HepG2 (cell line): ENCODE results near the gene GFER. TPM values are rescaled to one million over a fixed set of nuclear protein-coding genes. Genes with fewer than 3 reads are reported as not detected.

Experiments used
- GZF1 ChIP-seq: sonication (generic); formaldehyde crosslinking; IDR thresholded peaks from 2 replicates; pipeline ENCODE4 v1.5.1; 2020; ENCODE audit warnings: mild to moderate bottlenecking, missing genetic modification reagents
- HNRNPL ChIP-seq: fragments of 200-400 bp; formaldehyde crosslinking; IDR thresholded peaks from 2 replicates; pipeline ENCODE4 v1.6.1; 2017; ENCODE audit warnings: mild to moderate bottlenecking, low read depth, low read length
- IRF2 ChIP-seq: IDR thresholded peaks from 2 replicates; pipeline ENCODE4 v1.6.1; 2018; ENCODE audit warnings: missing genetic modification reagents, missing compliant biosample characterization
- JUN ChIP-seq: sonication (generic); formaldehyde crosslinking; IDR thresholded peaks from 2 replicates; pipeline ENCODE4 v1.4.0; 2020; ENCODE audit warnings: mild to moderate bottlenecking, missing genetic modification reagents
- SAFB2 ChIP-seq: sonication (generic); formaldehyde crosslinking; IDR thresholded peaks from 2 replicates; pipeline ENCODE4 v1.5.1; 2020; ENCODE audit warnings: missing genetic modification reagents, low read depth, mild to moderate bottlenecking, borderline replicate concordance
- TSC22D2 ChIP-seq: sonication (generic); formaldehyde crosslinking; IDR thresholded peaks from 2 replicates; pipeline ENCODE4 v1.5.1; 2020; ENCODE audit warnings: missing genetic modification reagents, mild to moderate bottlenecking, borderline replicate concordance
- ZFP41 ChIP-seq: sonication (generic); formaldehyde crosslinking; IDR thresholded peaks from 2 replicates; pipeline ENCODE4 v1.4.0; 2020; ENCODE audit warnings: mild to moderate bottlenecking, missing genetic modification reagents, borderline replicate concordance
- ZNF124 ChIP-seq: sonication (generic); formaldehyde crosslinking; IDR thresholded peaks from 2 replicates; pipeline ENCODE4 v1.4.0; 2020; ENCODE audit warnings: missing genetic modification reagents
- ZNF547 ChIP-seq: sonication (generic); formaldehyde crosslinking; IDR thresholded peaks from 2 replicates; pipeline ENCODE4 v1.5.1; 2020; ENCODE audit warnings: mild to moderate bottlenecking, missing genetic modification reagents
- ZNF720 ChIP-seq: sonication (generic); formaldehyde crosslinking; IDR thresholded peaks from 2 replicates; pipeline ENCODE4 v1.4.0; 2020; ENCODE audit warnings: missing genetic modification reagents
- polyA plus RNA-seq, 8 experiments: library from polyadenylated mRNA; depleted of rRNA in 3 of 8; stranded (reverse) in 7 of 8; unstranded in 1 of 8; fragments of >200 nt; fragmentation: Illumina TruSeq in 4 of 8; extraction: Trizol in 4 of 8; gene quantifications; 2 replicates each; pipeline versions ENCODE4 v1.2.1 to v1.2.3, GENCODE V29; 2011 to 2016; ENCODE audit warnings: low read depth in 4 of 8, missing spikeins in 1 of 8, mixed read lengths in 1 of 8; ENCODE audit not compliant: insufficient read depth in 1 of 8
- total RNA-seq, 5 experiments: library from RNA; depleted of rRNA; stranded (reverse); fragments of >200 nt; fragmentation: Illumina TruSeq; extraction: Trizol; gene quantifications; 2 replicates each; pipeline ENCODE4 v1.2.3, GENCODE V29; 2016; ENCODE audit warnings: low read depth in 1 of 5
- TF ChIP-seq, protein P1 (sequence below): sonication (generic); formaldehyde crosslinking; IDR thresholded peaks from 2 replicates; pipeline ENCODE4 v1.4.0; 2020; ENCODE audit warnings: missing genetic modification reagents
- TF ChIP-seq, protein P2 (sequence below): sonication (generic); formaldehyde crosslinking; IDR thresholded peaks from 2 replicates; pipeline ENCODE4 v1.4.0; 2020; ENCODE audit warnings: missing genetic modification reagents
- TF ChIP-seq, protein P3 (sequence below): sonication (generic); formaldehyde crosslinking; IDR thresholded peaks from 2 replicates; pipeline ENCODE4 v1.5.1; 2020; ENCODE audit warnings: mild to moderate bottlenecking, missing genetic modification reagents, borderline replicate concordance

Gene GFER
- total and polyA plus RNA-seq, 2 of the 13 experiments (the other 11 are each of a cell fraction or from before 2014, with no cell fraction given): 28.6 to 71.7 TPM

DNA sequence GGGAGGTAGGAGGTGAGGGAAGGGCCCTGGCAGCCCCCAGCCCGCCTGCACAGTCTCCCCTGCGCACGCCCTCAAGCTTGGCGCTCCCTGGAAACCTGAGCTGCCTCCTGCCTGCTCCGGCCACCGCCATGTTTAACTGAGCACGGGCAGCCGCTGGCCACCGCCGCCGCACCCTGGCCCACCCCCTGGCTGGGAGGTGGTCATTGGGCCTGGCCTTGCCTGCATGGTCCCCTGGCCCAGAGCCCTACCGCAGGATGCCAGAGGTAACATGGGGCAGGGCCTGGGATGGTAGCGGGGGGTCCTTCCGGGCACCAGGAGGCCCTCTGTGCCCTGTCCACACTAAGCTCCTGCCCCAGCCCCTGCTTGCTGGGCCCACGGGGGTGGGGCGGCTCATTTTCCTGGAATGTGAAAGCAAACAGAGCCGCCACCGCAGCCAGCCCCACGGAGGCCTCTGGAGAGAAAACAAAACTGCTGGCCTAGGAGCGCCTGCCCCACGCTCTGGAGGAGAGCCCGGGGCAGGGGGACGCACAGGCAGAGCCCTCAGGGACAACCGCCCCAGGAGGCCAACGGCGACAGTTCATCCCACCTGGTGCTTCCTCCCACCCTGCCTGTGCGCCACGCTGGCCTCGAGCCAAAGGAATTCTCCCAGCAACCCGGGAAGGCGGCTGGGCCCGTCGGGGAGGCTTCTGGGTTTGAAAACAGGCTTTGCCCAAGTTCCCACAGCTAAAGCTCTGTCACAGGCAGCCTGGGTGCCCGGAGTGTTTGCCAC is 51.6 kb downstream of the GFER start (continued):
- TF ChIP-seq, protein P1, sequence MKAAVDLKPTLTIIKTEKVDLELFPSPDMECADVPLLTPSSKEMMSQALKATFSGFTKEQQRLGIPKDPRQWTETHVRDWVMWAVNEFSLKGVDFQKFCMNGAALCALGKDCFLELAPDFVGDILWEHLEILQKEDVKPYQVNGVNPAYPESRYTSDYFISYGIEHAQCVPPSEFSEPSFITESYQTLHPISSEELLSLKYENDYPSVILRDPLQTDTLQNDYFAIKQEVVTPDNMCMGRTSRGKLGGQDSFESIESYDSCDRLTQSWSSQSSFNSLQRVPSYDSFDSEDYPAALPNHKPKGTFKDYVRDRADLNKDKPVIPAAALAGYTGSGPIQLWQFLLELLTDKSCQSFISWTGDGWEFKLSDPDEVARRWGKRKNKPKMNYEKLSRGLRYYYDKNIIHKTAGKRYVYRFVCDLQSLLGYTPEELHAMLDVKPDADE (CRISPR knock-in tag): no peak
- TF ChIP-seq ZFP41 (CRISPR knock-in tag) (no peak), SAFB2 (0 out of 2 replicates have a peak, but pooled peaks have one; percentile 44), HNRNPL (peak; percentile 100), GZF1 (no peak), TSC22D2 (CRISPR knock-in tag) (no peak), JUN (CRISPR knock-in tag) (0 out of 2 replicates have a peak, but pooled peaks have one; percentile 9), ZNF720 (CRISPR knock-in tag) (no peak), IRF2 (CRISPR knock-in tag) (peak; percentile 38; the same call in 1 of the 2 replicates), ZNF124 (CRISPR knock-in tag) (0 out of 2 replicates have a peak, but pooled peaks have one; percentile 5), ZNF547 (peak; percentile 68; the same call in 1 of the 2 replicates)
- TF ChIP-seq, protein P2, sequence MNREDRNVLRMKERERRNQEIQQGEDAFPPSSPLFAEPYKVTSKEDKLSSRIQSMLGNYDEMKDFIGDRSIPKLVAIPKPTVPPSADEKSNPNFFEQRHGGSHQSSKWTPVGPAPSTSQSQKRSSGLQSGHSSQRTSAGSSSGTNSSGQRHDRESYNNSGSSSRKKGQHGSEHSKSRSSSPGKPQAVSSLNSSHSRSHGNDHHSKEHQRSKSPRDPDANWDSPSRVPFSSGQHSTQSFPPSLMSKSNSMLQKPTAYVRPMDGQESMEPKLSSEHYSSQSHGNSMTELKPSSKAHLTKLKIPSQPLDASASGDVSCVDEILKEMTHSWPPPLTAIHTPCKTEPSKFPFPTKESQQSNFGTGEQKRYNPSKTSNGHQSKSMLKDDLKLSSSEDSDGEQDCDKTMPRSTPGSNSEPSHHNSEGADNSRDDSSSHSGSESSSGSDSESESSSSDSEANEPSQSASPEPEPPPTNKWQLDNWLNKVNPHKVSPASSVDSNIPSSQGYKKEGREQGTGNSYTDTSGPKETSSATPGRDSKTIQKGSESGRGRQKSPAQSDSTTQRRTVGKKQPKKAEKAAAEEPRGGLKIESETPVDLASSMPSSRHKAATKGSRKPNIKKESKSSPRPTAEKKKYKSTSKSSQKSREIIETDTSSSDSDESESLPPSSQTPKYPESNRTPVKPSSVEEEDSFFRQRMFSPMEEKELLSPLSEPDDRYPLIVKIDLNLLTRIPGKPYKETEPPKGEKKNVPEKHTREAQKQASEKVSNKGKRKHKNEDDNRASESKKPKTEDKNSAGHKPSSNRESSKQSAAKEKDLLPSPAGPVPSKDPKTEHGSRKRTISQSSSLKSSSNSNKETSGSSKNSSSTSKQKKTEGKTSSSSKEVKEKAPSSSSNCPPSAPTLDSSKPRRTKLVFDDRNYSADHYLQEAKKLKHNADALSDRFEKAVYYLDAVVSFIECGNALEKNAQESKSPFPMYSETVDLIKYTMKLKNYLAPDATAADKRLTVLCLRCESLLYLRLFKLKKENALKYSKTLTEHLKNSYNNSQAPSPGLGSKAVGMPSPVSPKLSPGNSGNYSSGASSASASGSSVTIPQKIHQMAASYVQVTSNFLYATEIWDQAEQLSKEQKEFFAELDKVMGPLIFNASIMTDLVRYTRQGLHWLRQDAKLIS (CRISPR knock-in tag): 0 out of 2 replicates have a peak, but pooled peaks have one; percentile 81
- TF ChIP-seq, protein P3, sequence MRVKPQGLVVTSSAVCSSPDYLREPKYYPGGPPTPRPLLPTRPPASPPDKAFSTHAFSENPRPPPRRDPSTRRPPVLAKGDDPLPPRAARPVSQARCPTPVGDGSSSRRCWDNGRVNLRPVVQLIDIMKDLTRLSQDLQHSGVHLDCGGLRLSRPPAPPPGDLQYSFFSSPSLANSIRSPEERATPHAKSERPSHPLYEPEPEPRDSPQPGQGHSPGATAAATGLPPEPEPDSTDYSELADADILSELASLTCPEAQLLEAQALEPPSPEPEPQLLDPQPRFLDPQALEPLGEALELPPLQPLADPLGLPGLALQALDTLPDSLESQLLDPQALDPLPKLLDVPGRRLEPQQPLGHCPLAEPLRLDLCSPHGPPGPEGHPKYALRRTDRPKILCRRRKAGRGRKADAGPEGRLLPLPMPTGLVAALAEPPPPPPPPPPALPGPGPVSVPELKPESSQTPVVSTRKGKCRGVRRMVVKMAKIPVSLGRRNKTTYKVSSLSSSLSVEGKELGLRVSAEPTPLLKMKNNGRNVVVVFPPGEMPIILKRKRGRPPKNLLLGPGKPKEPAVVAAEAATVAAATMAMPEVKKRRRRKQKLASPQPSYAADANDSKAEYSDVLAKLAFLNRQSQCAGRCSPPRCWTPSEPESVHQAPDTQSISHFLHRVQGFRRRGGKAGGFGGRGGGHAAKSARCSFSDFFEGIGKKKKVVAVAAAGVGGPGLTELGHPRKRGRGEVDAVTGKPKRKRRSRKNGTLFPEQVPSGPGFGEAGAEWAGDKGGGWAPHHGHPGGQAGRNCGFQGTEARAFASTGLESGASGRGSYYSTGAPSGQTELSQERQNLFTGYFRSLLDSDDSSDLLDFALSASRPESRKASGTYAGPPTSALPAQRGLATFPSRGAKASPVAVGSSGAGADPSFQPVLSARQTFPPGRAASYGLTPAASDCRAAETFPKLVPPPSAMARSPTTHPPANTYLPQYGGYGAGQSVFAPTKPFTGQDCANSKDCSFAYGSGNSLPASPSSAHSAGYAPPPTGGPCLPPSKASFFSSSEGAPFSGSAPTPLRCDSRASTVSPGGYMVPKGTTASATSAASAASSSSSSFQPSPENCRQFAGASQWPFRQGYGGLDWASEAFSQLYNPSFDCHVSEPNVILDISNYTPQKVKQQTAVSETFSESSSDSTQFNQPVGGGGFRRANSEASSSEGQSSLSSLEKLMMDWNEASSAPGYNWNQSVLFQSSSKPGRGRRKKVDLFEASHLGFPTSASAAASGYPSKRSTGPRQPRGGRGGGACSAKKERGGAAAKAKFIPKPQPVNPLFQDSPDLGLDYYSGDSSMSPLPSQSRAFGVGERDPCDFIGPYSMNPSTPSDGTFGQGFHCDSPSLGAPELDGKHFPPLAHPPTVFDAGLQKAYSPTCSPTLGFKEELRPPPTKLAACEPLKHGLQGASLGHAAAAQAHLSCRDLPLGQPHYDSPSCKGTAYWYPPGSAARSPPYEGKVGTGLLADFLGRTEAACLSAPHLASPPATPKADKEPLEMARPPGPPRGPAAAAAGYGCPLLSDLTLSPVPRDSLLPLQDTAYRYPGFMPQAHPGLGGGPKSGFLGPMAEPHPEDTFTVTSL: peak; percentile 54; the same call in 1 of the 2 replicates
